Measurements from ENCODE around the gene ARHGEF40.
A peak's percentile ranks its signal among the peaks of the same experiment; 100 is the strongest.

- TF ChIP-seq POLR2A (IDR thresholded peaks at IDR 0.05) (no peak), CTCF (IDR thresholded peaks at IDR 0.05) (peak in 5 of 7 experiments; percentile 34 to 54 (median 42)), POLR2AphosphoS5 (IDR thresholded peaks at IDR 0.05) (peak in 1 of 3 donors; percentile 11)
Measured at GRCh38 chr14:21090194-21090939, 20.3 kb downstream of the ARHGEF40 start.
